ENCODE data around the gene RAP1GDS1. TPM values are rescaled to one million over a fixed set of nuclear protein-coding genes. Genes with fewer than 3 reads are reported as not detected.
"Not testable (repeated sequence)": the region's sequence is repeated elsewhere in the genome, so short reads cannot be mapped to it uniquely, and the experiment has no call there.

RAP1GDS1 gene
- total RNA-seq, 1 donor from 2014 or later: 51.9 TPM

GRCh38 chr4:98289375-98289774 is 28.2 kb downstream of the RAP1GDS1 start:
- DNase-seq: no peak

DNA sequence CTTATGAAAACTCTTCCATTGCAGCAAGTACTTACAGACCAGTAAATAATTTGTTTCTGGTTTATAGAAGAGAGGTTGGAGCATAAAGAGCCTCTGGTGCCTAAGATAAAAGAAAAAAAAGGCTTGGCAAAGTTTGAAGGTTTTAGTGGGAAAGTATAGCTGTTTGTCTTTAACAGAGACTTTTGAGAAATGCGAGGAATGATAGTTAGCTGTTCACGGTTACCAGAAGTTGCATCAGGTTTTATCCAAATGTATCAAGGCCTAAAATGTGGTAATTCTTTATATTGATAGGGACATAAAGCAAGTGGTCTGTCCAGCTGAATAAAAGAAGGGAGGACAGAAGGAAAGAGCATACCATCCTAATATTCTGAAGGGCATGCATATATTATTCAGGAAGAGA is 29.3 kb downstream of the RAP1GDS1 start:
- DNase-seq: no peak

DNA sequence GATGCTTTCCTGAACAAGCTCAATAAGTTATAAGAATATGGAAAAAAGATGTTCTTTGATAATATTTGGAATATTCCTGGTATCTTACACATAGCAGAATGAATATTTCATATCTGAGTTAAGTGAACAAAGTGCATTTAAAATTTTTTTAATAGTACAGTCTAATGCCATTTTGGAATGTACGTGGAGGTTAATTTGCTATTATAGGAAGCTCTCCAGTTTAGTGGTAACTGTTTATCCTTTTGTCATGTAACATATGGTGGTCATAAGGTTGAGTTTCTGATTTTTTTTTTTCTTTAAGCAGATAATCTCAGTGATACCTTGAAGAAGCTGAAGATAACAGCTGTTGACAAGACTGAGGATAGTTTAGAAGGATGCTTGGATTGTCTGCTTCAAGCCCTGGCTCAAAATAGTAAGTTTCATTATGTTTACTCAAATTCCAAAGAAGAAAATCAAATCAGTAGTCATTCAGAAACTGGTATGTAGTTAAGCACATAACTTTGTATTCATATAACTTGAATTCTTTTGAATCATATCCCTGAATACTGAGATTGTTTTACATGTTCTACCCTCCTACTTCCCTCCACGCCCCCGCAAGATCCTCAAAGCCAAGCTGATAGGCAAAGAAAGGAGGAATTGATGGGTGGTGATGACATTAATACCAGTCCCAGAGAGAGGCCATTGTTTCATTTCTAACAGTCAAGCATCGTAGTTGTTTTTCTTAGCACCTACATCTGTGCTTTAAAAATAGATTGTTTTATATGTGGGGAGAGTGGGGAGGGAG is 32.1 kb downstream of the RAP1GDS1 start:
- no peak for DNase-seq

GRCh38 chr4:98298022-98298421 is 36.8 kb downstream of the RAP1GDS1 start:
- DNase-seq: no peak

DNA sequence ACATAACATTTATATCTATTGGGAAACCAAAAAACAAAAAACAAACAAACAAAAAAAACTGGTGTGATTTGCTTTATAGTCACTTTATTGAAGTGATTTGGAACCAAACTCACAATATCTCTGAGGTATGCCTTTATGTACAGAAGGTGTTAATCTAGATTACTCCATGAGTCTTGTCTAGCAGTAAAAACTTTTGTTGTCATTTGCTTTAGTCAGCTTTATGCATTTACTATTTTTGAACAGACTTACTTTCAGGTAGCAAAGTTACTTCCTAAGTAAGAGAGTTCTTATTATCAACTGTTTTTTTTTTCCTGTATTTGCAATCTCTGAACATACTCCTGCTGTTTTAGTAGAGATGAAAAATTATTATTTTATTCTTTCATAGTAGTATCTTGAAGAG is 39.5 kb downstream of the RAP1GDS1 start:
- DNase-seq: no peak

DNA sequence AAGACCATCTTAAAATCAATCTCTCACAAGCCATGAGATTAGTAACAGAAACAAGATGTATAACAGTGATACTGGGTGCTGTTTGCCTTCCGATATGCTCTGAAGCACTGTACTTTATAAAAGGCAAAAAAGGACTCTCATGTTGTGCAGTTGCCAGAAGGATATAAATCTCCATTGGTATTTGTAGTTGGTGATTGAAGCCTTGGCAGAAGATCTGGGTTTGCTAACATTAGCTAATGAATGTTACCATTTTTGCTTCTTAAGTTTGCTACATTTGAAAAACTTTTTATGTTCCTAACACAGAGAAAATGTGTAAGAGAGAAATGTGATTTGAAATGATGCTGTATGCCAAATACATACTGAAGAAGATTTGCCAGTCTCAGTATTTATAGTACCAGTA is 44.4 kb downstream of the RAP1GDS1 start:
- no peak for DNase-seq

GRCh38 chr4:98310867-98311266 is 49.7 kb downstream of the RAP1GDS1 start:
- no peak for DNase-seq

- DNase-seq: no peak
Observed at GRCh38 chr4:98311656-98312055, 50.5 kb downstream of the RAP1GDS1 start.

DNA sequence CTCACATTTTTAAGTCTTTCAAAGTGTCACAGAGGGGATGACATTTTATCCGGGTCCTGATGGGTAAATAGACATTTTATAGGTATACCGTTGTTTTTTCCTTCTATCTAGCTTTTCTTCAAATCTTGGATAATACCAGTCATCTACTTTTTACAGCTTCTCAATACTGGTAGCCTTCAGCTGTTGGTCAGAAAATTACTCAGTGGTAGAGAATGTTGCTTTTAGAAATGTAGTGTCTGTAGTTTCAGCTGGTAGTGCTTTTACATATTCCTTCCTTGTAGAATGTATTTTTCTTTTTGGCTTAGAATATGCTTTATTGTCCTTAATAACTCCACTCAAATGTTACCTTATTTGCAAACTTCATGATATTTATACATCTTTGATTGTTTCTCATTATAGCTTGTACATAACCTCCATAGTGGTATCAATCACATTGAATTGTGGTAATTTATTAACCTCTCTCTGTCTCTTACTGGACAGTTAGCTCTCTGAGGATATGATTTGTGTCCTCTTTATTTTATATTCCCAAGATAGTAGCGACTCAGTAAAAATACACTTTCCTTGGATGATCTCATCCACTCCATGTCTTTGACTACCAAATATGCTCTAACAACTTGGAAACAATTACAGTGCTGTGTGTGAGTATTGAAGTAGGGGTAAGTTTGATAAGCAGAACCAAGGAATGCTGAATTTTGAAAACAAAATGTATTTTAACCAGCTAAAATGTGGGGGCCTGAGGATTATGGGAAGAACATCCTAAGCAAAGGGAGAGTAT is 53.8 kb downstream of the RAP1GDS1 start:
- no peak for DNase-seq

DNA sequence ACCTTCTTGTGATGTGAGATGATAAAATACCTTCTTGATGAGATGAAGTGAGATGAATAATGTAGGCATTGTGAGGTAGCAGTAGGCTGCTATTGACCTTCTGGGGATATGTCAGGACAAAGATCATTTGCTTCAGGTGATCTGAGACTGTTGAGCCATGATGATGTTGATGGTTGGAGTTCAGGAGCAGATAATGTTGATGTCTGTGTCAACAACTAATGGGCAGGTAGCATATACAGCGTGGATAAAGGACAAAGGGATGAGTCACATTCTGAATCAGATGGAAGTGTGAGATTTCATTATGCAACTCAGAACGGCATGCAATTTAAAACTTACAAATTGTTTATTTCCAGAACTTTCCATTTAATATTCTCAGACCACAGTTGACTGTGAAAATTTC is 57.3 kb downstream of the RAP1GDS1 start:
- no peak for DNase-seq

DNA sequence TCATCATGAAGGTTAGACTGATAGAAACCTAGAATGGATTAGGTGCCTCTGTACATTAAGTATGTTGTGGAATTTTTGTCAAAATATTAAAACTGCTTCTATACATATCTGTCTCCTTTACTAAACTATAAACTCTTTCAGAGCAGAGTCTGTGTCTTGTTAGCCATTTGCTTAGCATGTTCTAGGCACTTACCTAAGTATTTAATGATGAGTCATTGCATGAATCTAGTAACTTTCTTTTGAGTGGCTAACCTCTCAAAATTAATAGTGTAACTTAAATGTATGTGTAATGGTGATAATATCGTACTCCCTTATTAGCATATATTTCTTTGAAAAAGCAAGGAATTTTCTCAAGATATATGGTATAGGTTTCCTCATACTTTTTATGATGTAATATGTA is 57.8 kb downstream of the RAP1GDS1 start:
- no peak for DNase-seq

- DNase-seq: no peak
Observed at GRCh38 chr4:98326168-98326567, 65.0 kb downstream of the RAP1GDS1 start.

- DNase-seq: no peak
Observed at GRCh38 chr4:98327694-98328093, 66.5 kb downstream of the RAP1GDS1 start.

DNA sequence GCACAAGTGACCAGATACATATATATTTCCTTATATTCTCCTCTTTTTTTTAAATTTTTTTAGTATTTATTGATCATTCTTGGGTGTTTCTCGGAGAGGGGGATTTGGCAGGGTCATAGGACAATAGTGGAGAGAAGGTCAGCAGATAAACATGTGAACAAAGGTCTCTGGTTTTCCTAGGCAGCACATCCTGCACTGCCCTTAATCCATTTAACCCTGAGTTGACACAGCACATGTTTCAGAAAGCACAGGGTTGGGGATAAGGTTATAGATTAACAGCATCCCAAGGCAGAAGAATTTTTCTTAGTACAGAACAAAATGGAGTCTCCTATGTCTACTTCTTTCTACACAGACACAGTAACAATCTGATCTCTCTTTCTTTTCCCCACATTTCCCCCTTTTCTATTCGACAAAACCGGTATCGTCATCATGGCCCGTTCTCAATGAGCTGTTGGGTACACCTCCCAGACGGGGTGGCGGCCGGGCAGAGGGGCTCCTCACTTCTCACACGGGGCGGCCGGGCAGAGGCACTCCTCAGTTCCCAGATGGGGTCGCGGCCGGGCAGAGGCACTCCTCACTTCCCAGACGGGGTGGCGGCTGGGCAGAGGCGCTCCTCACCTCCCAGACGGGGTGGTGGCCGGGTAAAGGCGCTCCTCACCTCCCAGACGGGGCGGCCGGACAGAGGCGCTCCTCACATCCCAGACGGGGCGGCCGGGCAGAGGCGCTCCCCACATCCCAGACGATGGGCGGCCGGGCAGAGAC is 68.9 kb downstream of the RAP1GDS1 start:
- not testable (repeated sequence) for DNase-seq

DNA sequence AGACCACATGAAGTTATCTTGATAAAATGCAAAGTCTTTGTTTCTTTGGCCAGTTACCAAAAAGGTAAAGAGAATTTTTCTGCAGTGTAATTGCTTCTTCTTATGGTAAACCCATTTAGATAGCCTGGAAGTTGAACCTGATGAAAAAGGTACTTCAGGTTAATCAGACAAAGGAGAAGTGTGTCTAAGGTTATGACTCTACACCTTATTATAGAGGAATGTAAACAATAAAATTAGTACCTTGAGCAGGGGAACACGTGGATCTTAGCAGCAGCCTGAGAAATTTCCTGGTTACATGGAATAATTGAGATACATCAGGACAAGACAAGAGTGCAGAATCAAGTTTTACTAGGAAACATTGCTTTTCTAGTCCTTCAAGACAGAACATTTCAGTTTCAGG is 70.8 kb downstream of the RAP1GDS1 start:
- no peak for DNase-seq

DNA sequence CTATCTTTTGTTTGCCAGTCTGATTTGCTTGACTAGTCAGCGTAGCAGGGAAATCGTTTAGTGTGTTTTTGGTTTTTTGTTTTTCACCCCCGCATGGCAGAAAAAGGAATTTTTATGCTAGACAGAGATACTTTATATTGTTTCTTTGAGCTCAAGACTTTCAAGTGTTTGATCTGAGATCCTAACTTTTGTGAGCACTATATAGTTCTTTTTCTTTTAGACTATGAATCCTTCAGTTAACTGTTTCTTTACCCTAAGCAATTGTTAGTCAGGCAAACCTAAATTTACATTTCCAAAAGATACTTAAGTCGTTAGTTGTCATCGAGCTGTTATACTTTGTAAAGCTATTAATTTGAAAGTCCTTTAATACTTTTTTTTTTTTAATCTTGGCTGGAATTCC is 73.3 kb downstream of the RAP1GDS1 start:
- no peak for DNase-seq

- DNase-seq: no peak
Observed at GRCh38 chr4:98338761-98339438, 77.7 kb downstream of the RAP1GDS1 start.

- DNase-seq: peak; percentile 64
Observed at GRCh38 chr4:98341309-98341708, 80.1 kb downstream of the RAP1GDS1 start.

DNA sequence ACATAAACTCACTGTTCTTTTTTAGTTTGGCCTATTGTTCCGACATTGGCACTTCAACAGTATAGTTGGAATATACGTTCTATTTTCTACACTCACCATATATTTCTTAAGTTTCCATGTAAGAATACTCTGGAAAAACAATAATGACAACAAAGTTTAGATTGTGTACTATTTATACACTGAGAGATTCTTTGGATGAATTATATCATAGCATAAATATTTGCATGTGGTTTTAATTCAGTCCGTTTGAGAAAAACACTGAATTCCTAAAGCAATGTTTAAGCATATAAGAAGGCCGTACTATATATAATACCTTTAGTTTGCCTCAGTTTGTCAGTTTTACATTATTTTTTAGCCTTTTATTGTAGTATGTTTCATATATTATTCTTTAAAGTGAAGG is 82.4 kb downstream of the RAP1GDS1 start:
- DNase-seq: no peak

DNA sequence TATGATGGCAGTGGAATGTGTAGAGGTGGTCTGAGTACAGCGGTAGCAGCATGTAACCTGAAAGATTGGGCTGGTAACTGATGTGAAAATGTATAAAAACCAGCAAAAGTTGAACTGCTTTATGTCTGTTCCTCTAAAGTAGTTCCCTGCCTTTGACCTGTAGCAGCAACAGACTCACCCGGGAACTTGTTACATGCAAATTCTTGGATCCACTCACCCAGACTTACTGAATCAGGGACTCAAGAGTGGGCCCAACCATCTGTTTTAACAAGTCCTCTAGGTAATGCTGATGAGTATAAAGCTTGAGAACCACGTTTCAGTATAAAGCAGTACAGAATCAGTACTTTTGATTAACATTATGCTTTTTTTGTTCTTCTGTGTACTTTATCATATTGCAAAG is 84.7 kb downstream of the RAP1GDS1 start:
- DNase-seq: no peak

GRCh38 chr4:98352396-98352795 is 91.2 kb downstream of the RAP1GDS1 start:
- DNase-seq: peak; percentile 41

GRCh38 chr4:98352940-98353339 is 91.8 kb downstream of the RAP1GDS1 start:
- no peak for DNase-seq
